SU-DHL-6 (cell line): ENCODE measurements around the gene DTHD1.

ENCODE experiments used
- EZH2phosphoT487 ChIP-seq: fragments of 200-600 bp; sonication (generic), shearing (Covaris generic); conservative IDR thresholded peaks from 2 replicates; pipeline ENCODE4 v1.6.1; 2018; ENCODE audit warnings: mild to moderate bottlenecking, antibody characterized with exemption, low read length, moderate library complexity, mixed read lengths
- TF ChIP-seq, protein P1 (sequence below): fragments of 200-600 bp; sonication (generic); IDR thresholded peaks from one replicate; pipeline ENCODE4 v1.5.1; 2017; ENCODE audit warnings: antibody characterized with exemption, mild to moderate bottlenecking, low read length, moderate library complexity; ENCODE audit not compliant: insufficient read depth, poor library complexity, severe bottlenecking

- TF ChIP-seq, protein P1, sequence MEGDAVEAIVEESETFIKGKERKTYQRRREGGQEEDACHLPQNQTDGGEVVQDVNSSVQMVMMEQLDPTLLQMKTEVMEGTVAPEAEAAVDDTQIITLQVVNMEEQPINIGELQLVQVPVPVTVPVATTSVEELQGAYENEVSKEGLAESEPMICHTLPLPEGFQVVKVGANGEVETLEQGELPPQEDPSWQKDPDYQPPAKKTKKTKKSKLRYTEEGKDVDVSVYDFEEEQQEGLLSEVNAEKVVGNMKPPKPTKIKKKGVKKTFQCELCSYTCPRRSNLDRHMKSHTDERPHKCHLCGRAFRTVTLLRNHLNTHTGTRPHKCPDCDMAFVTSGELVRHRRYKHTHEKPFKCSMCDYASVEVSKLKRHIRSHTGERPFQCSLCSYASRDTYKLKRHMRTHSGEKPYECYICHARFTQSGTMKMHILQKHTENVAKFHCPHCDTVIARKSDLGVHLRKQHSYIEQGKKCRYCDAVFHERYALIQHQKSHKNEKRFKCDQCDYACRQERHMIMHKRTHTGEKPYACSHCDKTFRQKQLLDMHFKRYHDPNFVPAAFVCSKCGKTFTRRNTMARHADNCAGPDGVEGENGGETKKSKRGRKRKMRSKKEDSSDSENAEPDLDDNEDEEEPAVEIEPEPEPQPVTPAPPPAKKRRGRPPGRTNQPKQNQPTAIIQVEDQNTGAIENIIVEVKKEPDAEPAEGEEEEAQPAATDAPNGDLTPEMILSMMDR, result no peak
- TF ChIP-seq EZH2phosphoT487, result no peak
Observed at GRCh38 chr4:36241771-36242170, 39.6 kb upstream of the DTHD1 start.
